Fibroblast of pulmonary artery (primary cell): ENCODE data around the gene BEND3.
"Not testable (repeated sequence)": the region's sequence is repeated elsewhere in the genome, so short reads cannot be mapped to it uniquely, and the experiment has no call there.

Experiments used
- DNase-seq: peaks from one replicate; pipeline ENCODE4 v3.0.0-alpha.2; 2010; ENCODE audit warnings: low read depth
- H3K4me3 ChIP-seq: replicated peaks from 2 replicates; pipeline ENCODE4 v1.5.1; 2011; ENCODE audit warnings: low read depth, mild to moderate bottlenecking, control low read depth, low read length, moderate library complexity
- TF ChIP-seq, protein P1 (sequence below): IDR thresholded peaks from 2 replicates; pipeline ENCODE4 v1.5.1; 2011; ENCODE audit warnings: mild to moderate bottlenecking, control low read depth, low read length, inconsistent platforms; ENCODE audit errors: missing control alignments

The BEND3 gene

DNA sequence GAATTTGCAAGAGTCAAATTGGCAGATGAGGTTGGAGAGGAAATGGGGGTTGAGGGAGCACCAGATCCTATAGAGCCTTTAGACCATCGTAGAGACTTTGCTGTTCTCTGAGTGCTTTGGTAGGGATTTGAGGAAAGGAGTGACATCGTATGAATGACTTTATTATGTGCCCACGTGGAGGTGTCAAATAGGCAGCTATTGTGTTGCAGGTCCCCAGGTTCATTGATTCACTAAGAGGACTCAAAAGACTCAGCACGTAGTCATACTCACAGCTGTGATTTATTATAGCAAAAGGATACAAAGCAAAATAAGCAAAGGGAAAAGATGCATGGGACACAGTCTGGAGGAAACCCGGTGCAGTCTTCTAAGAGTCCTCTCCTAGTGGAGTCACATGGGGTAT, 85.2 kb downstream of the BEND3 start:
- TF ChIP-seq, protein P1, sequence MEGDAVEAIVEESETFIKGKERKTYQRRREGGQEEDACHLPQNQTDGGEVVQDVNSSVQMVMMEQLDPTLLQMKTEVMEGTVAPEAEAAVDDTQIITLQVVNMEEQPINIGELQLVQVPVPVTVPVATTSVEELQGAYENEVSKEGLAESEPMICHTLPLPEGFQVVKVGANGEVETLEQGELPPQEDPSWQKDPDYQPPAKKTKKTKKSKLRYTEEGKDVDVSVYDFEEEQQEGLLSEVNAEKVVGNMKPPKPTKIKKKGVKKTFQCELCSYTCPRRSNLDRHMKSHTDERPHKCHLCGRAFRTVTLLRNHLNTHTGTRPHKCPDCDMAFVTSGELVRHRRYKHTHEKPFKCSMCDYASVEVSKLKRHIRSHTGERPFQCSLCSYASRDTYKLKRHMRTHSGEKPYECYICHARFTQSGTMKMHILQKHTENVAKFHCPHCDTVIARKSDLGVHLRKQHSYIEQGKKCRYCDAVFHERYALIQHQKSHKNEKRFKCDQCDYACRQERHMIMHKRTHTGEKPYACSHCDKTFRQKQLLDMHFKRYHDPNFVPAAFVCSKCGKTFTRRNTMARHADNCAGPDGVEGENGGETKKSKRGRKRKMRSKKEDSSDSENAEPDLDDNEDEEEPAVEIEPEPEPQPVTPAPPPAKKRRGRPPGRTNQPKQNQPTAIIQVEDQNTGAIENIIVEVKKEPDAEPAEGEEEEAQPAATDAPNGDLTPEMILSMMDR = no peak
- H3K4me3 ChIP-seq = no peak overlapping the region
- DNase-seq = no peak

DNA sequence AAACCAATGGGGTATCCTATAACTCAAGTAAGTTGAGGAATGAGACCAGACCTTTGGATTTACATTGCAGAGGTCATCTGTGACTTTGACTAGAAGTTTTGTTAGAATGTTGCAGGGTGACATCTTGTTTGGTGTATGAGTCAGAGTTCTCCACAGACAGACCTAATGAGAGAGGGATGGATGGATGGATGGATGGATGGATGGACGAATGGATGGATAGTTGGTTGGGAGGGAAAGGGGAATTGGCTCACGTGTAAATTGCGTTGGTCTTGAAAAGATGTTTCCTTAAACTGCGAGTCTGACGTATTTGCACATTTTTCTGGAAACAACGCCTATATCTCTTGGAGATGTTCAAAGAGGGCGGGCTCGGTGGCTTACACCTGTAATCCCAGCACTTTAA, 88.3 kb downstream of the BEND3 start:
- no peak for DNase-seq
- no peak overlapping the region for H3K4me3 ChIP-seq
- TF ChIP-seq, protein P1 = no peak

DNA sequence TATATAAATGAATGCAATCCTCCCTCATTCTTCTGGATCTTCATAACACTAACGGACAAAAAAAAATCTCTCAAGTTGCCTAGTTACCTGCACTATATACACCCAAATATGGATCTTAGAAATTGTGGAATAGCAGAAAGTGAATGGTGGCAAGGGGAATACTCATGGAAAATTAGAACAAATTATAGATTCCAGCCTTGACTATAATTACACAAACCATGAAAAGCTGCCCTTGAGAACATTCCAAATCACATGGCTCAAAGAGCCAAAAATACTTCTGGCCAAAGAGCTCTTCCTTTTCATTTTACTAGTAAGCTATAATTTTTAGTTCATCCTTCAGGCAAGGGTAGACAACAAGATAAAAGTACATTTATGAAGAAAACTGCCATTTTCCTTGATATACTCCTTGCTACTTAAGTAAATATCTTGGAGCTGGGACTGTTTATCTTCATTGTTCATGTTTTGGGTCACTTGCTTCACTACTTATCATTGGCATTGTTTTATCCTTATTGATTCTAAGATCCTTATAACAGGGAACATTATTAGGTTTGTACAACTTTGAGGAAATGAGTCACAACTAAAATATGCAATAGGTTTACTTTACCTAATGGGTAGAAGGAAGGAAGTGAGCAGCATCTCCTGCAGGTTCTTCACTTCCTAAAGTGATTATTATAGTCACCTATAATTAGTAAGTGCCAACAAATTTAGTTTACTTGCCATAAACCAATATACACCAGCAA, 93.7 kb downstream of the BEND3 start:
- TF ChIP-seq, protein P1 = no peak

DNA sequence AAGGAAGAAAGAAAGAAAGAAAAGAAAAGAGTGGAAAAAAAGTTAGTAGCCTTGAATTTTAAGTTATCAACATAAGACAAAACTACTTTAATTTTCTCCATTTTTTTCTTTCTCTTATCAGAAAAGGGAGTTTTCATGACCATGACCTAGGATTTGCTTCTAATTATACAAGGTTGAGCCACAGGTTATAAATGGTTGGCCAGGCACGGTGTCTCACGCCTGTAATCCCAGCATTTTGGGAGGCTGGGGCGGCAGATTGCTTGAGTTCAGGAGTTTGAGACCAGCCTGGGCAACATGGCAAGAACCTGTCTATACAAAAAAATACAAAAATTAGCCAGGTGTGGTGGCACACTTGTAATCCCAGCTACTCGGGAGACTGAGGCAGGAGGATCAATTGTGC, 95.1 kb downstream of the BEND3 start:
- no peak for DNase-seq
- no peak overlapping the region for H3K4me3 ChIP-seq
- TF ChIP-seq, protein P1 = no peak

More for the DNA sequence above, 93.7 kb downstream of the BEND3 start:
- H3K4me3 ChIP-seq = no peak overlapping the region
- DNase-seq = no peak

DNA sequence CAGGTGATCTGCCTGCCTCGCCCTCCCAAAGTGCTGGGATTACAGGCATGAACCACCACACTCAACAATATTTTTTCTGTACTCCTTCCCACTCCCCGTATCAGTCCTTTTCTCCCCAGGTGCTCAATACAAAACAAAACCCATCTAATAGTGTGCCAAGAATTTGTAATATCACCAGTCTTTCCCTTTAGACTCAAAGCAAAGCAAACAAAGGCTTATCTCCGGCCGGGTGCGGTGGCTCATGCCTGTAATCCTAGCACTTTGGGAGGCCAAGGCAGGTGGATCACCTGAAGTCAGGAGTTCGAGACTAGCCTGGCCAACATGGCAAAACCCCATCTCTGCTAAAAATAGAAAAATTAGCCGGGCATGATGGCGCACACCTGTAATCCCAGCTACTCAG, 95.7 kb downstream of the BEND3 start:
- not testable (repeated sequence) for DNase-seq, H3K4me3 ChIP-seq

DNA sequence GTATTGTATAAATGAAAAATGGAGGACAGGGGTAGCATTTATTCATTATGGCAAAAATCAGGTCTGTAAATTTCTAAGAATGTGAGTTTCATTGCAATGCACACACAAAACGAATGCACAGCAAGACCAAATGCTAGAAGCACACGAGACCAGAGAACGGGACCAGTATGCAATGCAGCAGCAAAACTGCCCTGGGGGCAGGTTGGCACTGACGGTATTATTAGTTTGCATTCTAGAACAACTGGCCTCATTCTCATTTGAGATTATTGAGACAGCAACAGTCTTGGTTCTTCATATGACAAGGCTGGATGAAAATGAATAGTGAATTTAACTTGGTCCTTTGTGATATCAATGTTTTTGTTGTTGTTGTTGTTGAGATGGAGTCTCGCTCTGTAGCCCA, 96.3 kb downstream of the BEND3 start:
- DNase-seq = no peak
- H3K4me3 ChIP-seq = no peak overlapping the region
- TF ChIP-seq, protein P1 = no peak
